Measurements from ENCODE around the gene IGSF8. TPM values are rescaled to one million over a fixed set of nuclear protein-coding genes. Genes with fewer than 3 reads are reported as not detected.
"Not testable (repeated sequence)": the region's sequence is repeated elsewhere in the genome, so short reads cannot be mapped to it uniquely, and the experiment has no call there.

Gene IGSF8
- total RNA-seq, 6 experiments from 2014 or later, result 27.5 to 45.7 (median 29.4) TPM

DNA sequence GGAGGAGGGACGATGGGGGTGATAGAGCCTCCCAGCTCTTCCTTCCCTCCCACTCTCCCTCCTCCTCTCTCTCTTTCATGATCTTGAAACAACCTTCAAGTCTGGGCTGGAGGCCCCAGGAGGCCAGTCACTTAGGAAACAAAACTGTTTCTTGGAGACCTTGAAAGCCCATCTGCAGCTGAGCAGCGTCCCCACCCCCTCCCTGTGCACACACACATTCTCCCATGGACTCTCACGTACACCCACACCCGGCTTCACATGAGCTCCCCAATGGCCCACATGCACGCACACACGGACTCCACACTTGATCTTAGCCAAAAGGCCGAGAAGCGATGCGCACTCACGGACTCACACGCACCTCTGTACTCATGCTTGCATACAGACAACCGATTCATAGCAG is 13.9 kb upstream of the IGSF8 start:
- H3K4me3 ChIP-seq, result no peak overlapping the region
- no peaks in the 10 kb centered on the region for H3K4me1 ChIP-seq
- intact Hi-C loops (cut with DNase I), result loop anchor here in 1 of 2 donors (10.0 kb wide), 1 partner anchor 62 kb away; no protein-coding TSS in a partner anchor
- 82% methylated on average over 6 of the region's 12 CpGs for WGBS (ENCODE audit: insufficient coverage, low coverage, low lambda C conversion rate, missing lambda C conversion rate)
- no peak for TF ChIP-seq POLR2A (IDR thresholded peaks at IDR 0.05)
- TF ChIP-seq, protein P1, sequence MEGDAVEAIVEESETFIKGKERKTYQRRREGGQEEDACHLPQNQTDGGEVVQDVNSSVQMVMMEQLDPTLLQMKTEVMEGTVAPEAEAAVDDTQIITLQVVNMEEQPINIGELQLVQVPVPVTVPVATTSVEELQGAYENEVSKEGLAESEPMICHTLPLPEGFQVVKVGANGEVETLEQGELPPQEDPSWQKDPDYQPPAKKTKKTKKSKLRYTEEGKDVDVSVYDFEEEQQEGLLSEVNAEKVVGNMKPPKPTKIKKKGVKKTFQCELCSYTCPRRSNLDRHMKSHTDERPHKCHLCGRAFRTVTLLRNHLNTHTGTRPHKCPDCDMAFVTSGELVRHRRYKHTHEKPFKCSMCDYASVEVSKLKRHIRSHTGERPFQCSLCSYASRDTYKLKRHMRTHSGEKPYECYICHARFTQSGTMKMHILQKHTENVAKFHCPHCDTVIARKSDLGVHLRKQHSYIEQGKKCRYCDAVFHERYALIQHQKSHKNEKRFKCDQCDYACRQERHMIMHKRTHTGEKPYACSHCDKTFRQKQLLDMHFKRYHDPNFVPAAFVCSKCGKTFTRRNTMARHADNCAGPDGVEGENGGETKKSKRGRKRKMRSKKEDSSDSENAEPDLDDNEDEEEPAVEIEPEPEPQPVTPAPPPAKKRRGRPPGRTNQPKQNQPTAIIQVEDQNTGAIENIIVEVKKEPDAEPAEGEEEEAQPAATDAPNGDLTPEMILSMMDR (IDR thresholded peaks at IDR 0.05), result no peak
- no peaks in the 10 kb centered on the region for H3K9me3 ChIP-seq
- H3K27me3 ChIP-seq, result no peaks in the 10 kb centered on the region
- ATAC-seq (no peak), DNase-seq (no peak)
- no peaks in the 10 kb centered on the region for H3K36me3 ChIP-seq
- H3K27ac ChIP-seq, result no peak overlapping the region

DNA sequence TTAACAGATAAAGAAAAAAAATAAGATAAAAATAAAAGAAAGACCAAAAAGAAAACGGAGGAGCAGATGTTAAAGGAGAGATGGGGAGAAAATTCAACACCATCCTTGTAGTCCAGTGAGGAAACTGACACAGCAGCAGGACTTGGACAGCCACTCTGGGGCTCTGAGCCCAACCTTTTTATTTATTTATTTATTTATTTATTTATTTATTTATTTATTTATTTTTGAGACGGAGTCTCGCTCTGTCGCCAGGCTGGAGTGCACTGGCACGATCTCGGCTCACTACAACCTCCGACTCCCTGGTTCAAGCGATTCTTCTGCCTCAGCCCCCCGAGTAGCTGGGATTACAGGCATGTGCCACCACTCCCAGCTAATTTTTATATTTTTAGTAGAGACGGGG is 13.0 kb upstream of the IGSF8 start:
- H3K27me3 ChIP-seq, H3K9me3 ChIP-seq, DNase-seq, ATAC-seq, H3K4me1 ChIP-seq, H3K36me3 ChIP-seq, H3K4me3 ChIP-seq, H3K27ac ChIP-seq: not testable (repeated sequence)
- intact Hi-C loops (cut with DNase I), result loop anchor here in 1 of 2 donors (10.0 kb wide), 1 partner anchor 63 kb away; no protein-coding TSS in a partner anchor
- 83% methylated on average over 10 of the region's 10 CpGs for WGBS (ENCODE audit: insufficient coverage, low coverage, low lambda C conversion rate, missing lambda C conversion rate)

DNA sequence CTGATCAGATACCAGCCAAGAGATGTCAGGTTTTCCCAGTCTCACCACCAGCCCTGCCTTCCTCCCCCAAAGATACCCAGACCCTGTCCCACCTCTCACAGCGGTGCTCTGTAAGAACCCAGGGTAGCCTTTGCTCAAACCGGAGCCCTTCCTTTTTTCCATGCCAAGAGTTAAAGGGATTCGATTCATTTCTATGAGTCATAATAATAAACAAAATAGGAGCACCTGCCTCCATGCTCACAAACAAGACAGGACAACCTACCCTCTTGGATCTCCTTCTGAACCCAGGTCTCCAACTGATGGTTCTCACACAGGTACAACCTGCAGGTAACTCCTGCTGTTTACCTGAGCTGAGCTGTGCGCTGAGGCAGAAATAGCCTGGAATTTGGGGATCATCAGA is 11.3 kb upstream of the IGSF8 start:
- 49% methylated on average over 4 of the region's 4 CpGs for WGBS (ENCODE audit: insufficient coverage, low coverage, low lambda C conversion rate, missing lambda C conversion rate)

DNA sequence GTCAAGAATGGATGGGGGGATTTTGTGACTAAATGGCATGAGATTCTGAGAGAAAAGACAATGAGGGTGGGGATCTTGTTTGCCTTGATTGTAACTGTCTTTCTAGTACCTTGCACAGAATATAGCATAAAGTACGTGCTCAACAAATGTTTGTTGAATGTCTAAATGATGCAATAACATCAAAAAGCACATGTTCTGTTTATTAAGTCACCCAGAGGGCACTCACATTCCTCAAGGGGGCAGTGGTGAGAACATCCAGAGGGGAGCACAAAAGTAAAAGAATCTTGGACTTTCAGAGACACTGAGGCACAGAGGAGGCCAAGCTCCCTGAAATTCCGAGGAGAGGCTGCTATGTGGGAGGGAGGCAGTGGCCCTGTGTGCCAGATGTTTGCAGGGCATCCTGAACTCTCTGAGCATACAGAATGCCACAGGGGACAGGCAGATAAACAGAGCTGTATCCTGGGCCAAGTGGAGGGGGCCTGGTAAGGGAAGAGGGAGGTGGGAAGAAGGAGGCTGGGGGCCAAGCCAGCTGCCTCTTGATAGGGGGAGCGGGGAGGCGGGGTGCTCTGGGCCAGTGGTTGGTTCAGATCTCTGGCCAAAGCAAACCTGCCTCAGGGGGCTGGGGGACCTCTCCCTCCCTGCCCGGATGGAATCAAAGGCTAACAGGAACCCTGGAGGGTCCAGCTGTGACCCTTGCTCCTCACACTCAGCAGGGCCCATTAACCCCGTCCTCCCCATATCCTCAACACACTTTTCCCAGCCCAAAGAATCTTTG is 10.7 kb upstream of the IGSF8 start:
- no peak overlapping the region for H3K27ac ChIP-seq
- 29% methylated on average over 5 of the region's 6 CpGs for WGBS (ENCODE audit: insufficient coverage, low coverage, low lambda C conversion rate, missing lambda C conversion rate)
- H3K27me3 ChIP-seq, result no peaks in the 10 kb centered on the region
- no peak overlapping the region for H3K4me3 ChIP-seq
- no peaks in the 10 kb centered on the region for H3K4me1 ChIP-seq
- intact Hi-C loops (cut with DNase I), result loop anchor here (10.0 kb wide), 1 partner anchor 266 kb away; no protein-coding TSS in a partner anchor
- TF ChIP-seq POLR2A (IDR thresholded peaks at IDR 0.05), result no peak
- TF ChIP-seq, protein P1 (IDR thresholded peaks at IDR 0.05), result peak; percentile 32 to 49 (median 38)
- peak; percentile 8 to 64 (median 53) for ATAC-seq
- DNase-seq, result no peak
- no peaks in the 10 kb centered on the region for H3K9me3 ChIP-seq
- H3K36me3 ChIP-seq, result no peaks in the 10 kb centered on the region

More for the DNA sequence above, 11.3 kb upstream of the IGSF8 start:
- Histone ChIP-seq H3K27me3 (no peaks in the 10 kb centered on the region), H3K4me3 (no peak overlapping the region), H3K4me1 (no peaks in the 10 kb centered on the region), H3K9me3 (no peaks in the 10 kb centered on the region), H3K36me3 (no peaks in the 10 kb centered on the region), H3K27ac (no peak overlapping the region)
- ATAC-seq, result peak in 1 of 4 donors; percentile 42
- no peak for DNase-seq
- TF ChIP-seq POLR2A (IDR thresholded peaks at IDR 0.05), result no peak
- TF ChIP-seq, protein P1 (IDR thresholded peaks at IDR 0.05), result no peak
- intact Hi-C loops (cut with DNase I), result loop anchor here (10.0 kb wide), 2 partner anchors 65 to 265 kb away; no protein-coding TSS in a partner anchor

DNA sequence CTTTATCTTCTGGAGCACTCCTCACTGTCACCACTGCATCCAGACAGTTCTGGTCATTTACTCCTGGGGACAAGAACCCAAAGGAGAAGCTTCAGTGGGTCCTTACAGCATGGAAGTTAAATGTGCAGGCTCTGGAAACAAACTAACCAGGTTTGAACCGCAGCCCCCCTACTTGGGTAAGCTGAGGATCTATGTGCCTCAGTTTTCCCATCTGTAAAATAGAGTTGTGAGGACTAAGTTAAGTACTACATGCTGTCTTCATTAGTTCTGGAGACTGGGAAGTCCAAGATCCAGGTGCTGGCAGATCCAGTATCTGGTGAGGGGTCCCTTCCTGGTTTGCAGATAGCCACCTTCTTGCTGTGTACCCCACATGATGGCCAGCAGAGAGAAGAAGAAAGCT is 9.1 kb upstream of the IGSF8 start:
- Histone ChIP-seq H3K9me3 (no peaks in the 10 kb centered on the region), H3K36me3 (no peaks in the 10 kb centered on the region), H3K27me3 (no peaks in the 10 kb centered on the region), H3K4me1 (no peaks in the 10 kb centered on the region), H3K27ac (no peak overlapping the region), H3K4me3 (no peak overlapping the region)
- whole genome bisulfite sequencing (ENCODE audit: insufficient coverage, low coverage, low lambda C conversion rate, missing lambda C conversion rate), result no CpG with 5 or more reads among the region's 1 CpG
- TF ChIP-seq POLR2A (IDR thresholded peaks at IDR 0.05), result no peak
- TF ChIP-seq, protein P1 (IDR thresholded peaks at IDR 0.05), result no peak
- no peak for DNase-seq
- intact Hi-C loops (cut with DNase I), result loop anchor here (10.0 kb wide), 1 partner anchor 267 kb away; no protein-coding TSS in a partner anchor
- ATAC-seq, result no peak
